OCI-LY3 (cell line): ENCODE results near the gene CSTPP1.

ENCODE experiments used
- H2AFZ ChIP-seq: fragments of 200-600, 300-600 bp; shearing (Covaris generic); 2 replicates; pipeline ENCODE4 v1.6.0; 2014; ENCODE audit warnings: antibody characterized with exemption, low read depth, low read length
- H3K27ac ChIP-seq: fragments of 200-600, 300-600 bp; sonication (generic); 2 replicates; pipeline ENCODE4 v1.5.1; 2014; ENCODE audit warnings: mild to moderate bottlenecking, low read length, moderate library complexity, mixed read lengths
- H3K27me3 ChIP-seq: fragments of 200-600, 300-600 bp; sonication (generic); 2 replicates; pipeline ENCODE4 v1.6.1; 2014; ENCODE audit warnings: low read depth, low read length, mixed read lengths
- H3K36me3 ChIP-seq: fragments of 200-600, 300-600 bp; sonication (generic); replicated peaks from 2 replicates; pipeline ENCODE3; 2014; ENCODE audit warnings: low read depth, low read length, mixed read lengths
- H3K4me1 ChIP-seq: fragments of 300-600, 200-600 bp; sonication (generic); 2 replicates; pipeline ENCODE4 v1.6.1; 2014; ENCODE audit warnings: low read length, mixed read lengths
- H3K4me2 ChIP-seq: fragments of 200-600, 300-600 bp; sonication (generic); 2 replicates; pipeline ENCODE4 v1.6.1; 2014; ENCODE audit warnings: low read length, mixed read lengths
- H3K4me3 ChIP-seq: fragments of 300-600, 200-600 bp; sonication (generic); 2 replicates; pipeline ENCODE4 v1.5.1; 2014; ENCODE audit warnings: antibody characterized with exemption, mild to moderate bottlenecking, low read length, moderate library complexity
- H3K79me2 ChIP-seq: fragments of 300-600, 200-600 bp; shearing (Covaris generic); 2 replicates; pipeline ENCODE4 v1.6.1; 2014; ENCODE audit warnings: mild to moderate bottlenecking, low read length, mixed read lengths
- H3K9ac ChIP-seq: fragments of 300-600, 200-600 bp; shearing (Covaris generic); 2 replicates; pipeline ENCODE4 v1.6.0; 2014; ENCODE audit warnings: mild to moderate bottlenecking, low read length, moderate library complexity
- H3K9me3 ChIP-seq: fragments of 200-600, 300-600 bp; shearing (Covaris generic); 2 replicates; pipeline ENCODE4 v1.6.1; 2014; ENCODE audit warnings: low read length, mixed read lengths; ENCODE audit not compliant: insufficient read depth
- H4K20me1 ChIP-seq: fragments of 200-600, 300-600 bp; sonication (generic); 2 replicates; pipeline ENCODE4 v1.6.1; 2016; ENCODE audit warnings: low read length, mixed read lengths; ENCODE audit not compliant: insufficient read depth
- EZH2phosphoT487 ChIP-seq: fragments of 200-600 bp; shearing (Covaris generic); IDR thresholded peaks from 2 replicates; pipeline ENCODE4 v1.6.1; 2018; ENCODE audit warnings: antibody characterized with exemption, mixed run types, low read depth
- TF ChIP-seq, protein P1 (sequence below): fragments of 200-600, 300-600 bp; sonication (generic); IDR thresholded peaks from 2 replicates; pipeline ENCODE4 v1.5.1; 2014; ENCODE audit warnings: antibody characterized with exemption, low read length, low read depth

CSTPP1 gene

GRCh38 chr11:47121731-47122130, 185.2 kb downstream of the CSTPP1 start:
- TF ChIP-seq EZH2phosphoT487: no peak
- TF ChIP-seq, protein P1, sequence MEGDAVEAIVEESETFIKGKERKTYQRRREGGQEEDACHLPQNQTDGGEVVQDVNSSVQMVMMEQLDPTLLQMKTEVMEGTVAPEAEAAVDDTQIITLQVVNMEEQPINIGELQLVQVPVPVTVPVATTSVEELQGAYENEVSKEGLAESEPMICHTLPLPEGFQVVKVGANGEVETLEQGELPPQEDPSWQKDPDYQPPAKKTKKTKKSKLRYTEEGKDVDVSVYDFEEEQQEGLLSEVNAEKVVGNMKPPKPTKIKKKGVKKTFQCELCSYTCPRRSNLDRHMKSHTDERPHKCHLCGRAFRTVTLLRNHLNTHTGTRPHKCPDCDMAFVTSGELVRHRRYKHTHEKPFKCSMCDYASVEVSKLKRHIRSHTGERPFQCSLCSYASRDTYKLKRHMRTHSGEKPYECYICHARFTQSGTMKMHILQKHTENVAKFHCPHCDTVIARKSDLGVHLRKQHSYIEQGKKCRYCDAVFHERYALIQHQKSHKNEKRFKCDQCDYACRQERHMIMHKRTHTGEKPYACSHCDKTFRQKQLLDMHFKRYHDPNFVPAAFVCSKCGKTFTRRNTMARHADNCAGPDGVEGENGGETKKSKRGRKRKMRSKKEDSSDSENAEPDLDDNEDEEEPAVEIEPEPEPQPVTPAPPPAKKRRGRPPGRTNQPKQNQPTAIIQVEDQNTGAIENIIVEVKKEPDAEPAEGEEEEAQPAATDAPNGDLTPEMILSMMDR: no peak
- Histone ChIP-seq H3K9me3 (no peaks in the 10 kb centered on the region), H3K4me3 (no peak overlapping the region), H3K79me2 (no peaks in the 10 kb centered on the region), H3K27me3 (no peaks in the 10 kb centered on the region), H3K36me3 (no peaks in the 10 kb centered on the region), H3K4me2 (no peak overlapping the region), H3K27ac (no peak overlapping the region), H3K4me1 (no peaks in the 10 kb centered on the region), H4K20me1 (no peaks in the 10 kb centered on the region), H3K9ac (no peak overlapping the region), H2AFZ (no peak overlapping the region)

- no peak overlapping the region for H3K9ac ChIP-seq
- H3K4me1 ChIP-seq: no peaks in the 10 kb centered on the region
- no peaks in the 10 kb centered on the region for H3K36me3 ChIP-seq
- H2AFZ ChIP-seq: no peak overlapping the region
- H3K4me3 ChIP-seq: no peak overlapping the region
- no peaks in the 10 kb centered on the region for H3K9me3 ChIP-seq
- no peak overlapping the region for H3K4me2 ChIP-seq
- TF ChIP-seq, protein P1: no peak
- TF ChIP-seq EZH2phosphoT487: no peak
- no peaks in the 10 kb centered on the region for H3K79me2 ChIP-seq
- no peak overlapping the region for H3K27ac ChIP-seq
- H4K20me1 ChIP-seq: no peaks in the 10 kb centered on the region
- no peaks in the 10 kb centered on the region for H3K27me3 ChIP-seq
Measured at GRCh38 chr11:47123094-47123493, 186.5 kb downstream of the CSTPP1 start.

GRCh38 chr11:47124675-47125074, 188.1 kb downstream of the CSTPP1 start:
- H3K36me3 ChIP-seq: no peaks in the 10 kb centered on the region
- no peak overlapping the region for H3K4me2 ChIP-seq
- no peaks in the 10 kb centered on the region for H3K4me1 ChIP-seq
- no peak overlapping the region for H3K27ac ChIP-seq
- TF ChIP-seq, protein P1: no peak
- no peak for TF ChIP-seq EZH2phosphoT487
- no peak overlapping the region for H3K9ac ChIP-seq
- H3K27me3 ChIP-seq: no peaks in the 10 kb centered on the region
- H3K4me3 ChIP-seq: no peak overlapping the region
- no peaks in the 10 kb centered on the region for H3K79me2 ChIP-seq
- no peak overlapping the region for H2AFZ ChIP-seq
- no peaks in the 10 kb centered on the region for H4K20me1 ChIP-seq
- no peaks in the 10 kb centered on the region for H3K9me3 ChIP-seq

GRCh38 chr11:47125083-47125482, 188.5 kb downstream of the CSTPP1 start:
- Histone ChIP-seq H2AFZ (no peak overlapping the region), H3K9ac (no peak overlapping the region), H3K4me2 (no peak overlapping the region), H3K36me3 (no peaks in the 10 kb centered on the region), H3K79me2 (no peaks in the 10 kb centered on the region), H3K27ac (no peak overlapping the region), H3K27me3 (no peaks in the 10 kb centered on the region), H4K20me1 (no peaks in the 10 kb centered on the region), H3K4me3 (no peak overlapping the region), H3K9me3 (no peaks in the 10 kb centered on the region), H3K4me1 (no peaks in the 10 kb centered on the region)
- TF ChIP-seq, protein P1: no peak
- TF ChIP-seq EZH2phosphoT487: no peak
